Trophoblast cell (in vitro differentiated cells and primary cell): ENCODE measurements around the gene PXN.

ENCODE experiments used
- DNase-seq, 2 donors: peaks; one replicate each; pipeline ENCODE4 v3.0.0-alpha.2; 2016
- H2AFZ ChIP-seq: 2 replicates; pipeline ENCODE4 v1.6.1; 2013; ENCODE audit warnings: low read length, moderate library complexity, mild to moderate bottlenecking; ENCODE audit not compliant: insufficient read depth, poor library complexity
- H2AK5ac ChIP-seq: 2 replicates; pipeline ENCODE4 v1.6.1; 2013; ENCODE audit warnings: mild to moderate bottlenecking, low read length
- H2BK120ac ChIP-seq: 2 replicates; pipeline ENCODE4 v1.6.1; 2013; ENCODE audit warnings: low read length, mild to moderate bottlenecking, moderate library complexity; ENCODE audit not compliant: insufficient read depth, poor library complexity
- H2BK12ac ChIP-seq: 2 replicates; pipeline ENCODE4 v1.6.1; 2013; ENCODE audit warnings: mild to moderate bottlenecking, low read length, moderate library complexity
- H2BK5ac ChIP-seq: 2 replicates; pipeline ENCODE4 v1.6.1; 2013; ENCODE audit warnings: low read length, low read depth, moderate library complexity, mild to moderate bottlenecking; ENCODE audit not compliant: poor library complexity
- H3K14ac ChIP-seq: 2 replicates; pipeline ENCODE4 v1.6.1; 2013; ENCODE audit warnings: mild to moderate bottlenecking, low read length
- H3K18ac ChIP-seq: 2 replicates; pipeline ENCODE4 v1.6.1; 2013; ENCODE audit warnings: mild to moderate bottlenecking, low read length
- H3K23ac ChIP-seq: 2 replicates; pipeline ENCODE4 v1.6.1; 2013; ENCODE audit warnings: low read length
- H3K27ac ChIP-seq: 2 replicates; pipeline ENCODE4 v1.5.1; 2013; ENCODE audit warnings: low read depth, mild to moderate bottlenecking, inconsistent platforms, low read length, moderate library complexity
- H3K27me3 ChIP-seq: 2 replicates; pipeline ENCODE4 v1.6.1; 2013; ENCODE audit warnings: inconsistent platforms, mild to moderate bottlenecking, low read length, moderate library complexity; ENCODE audit not compliant: insufficient read depth
- H3K36me3 ChIP-seq, 2 experiments: 1 replicate in 1 of 2; 2 replicates in 1 of 2; pipeline ENCODE4 v1.6.1; 2013; ENCODE audit warnings: low read length in 2 of 2, mild to moderate bottlenecking in 2 of 2, moderate library complexity in 1 of 2; ENCODE audit not compliant: insufficient read depth in 2 of 2, control insufficient read depth in 1 of 2
- H3K4ac ChIP-seq: 2 replicates; pipeline ENCODE4 v1.6.1; 2013; ENCODE audit warnings: low read depth, mild to moderate bottlenecking, low read length, moderate library complexity
- H3K4me1 ChIP-seq, 2 experiments: 1 replicate in 1 of 2; 2 replicates in 1 of 2; pipeline ENCODE4 v1.6.1; 2013; ENCODE audit warnings: low read length in 2 of 2, mild to moderate bottlenecking in 2 of 2, moderate library complexity in 1 of 2; ENCODE audit not compliant: insufficient read depth in 2 of 2, control insufficient read depth in 1 of 2
- H3K4me2 ChIP-seq: 2 replicates; pipeline ENCODE4 v1.6.1; 2013; ENCODE audit warnings: inconsistent platforms, mild to moderate bottlenecking, low read length, moderate library complexity
- H3K4me3 ChIP-seq: 2 replicates; pipeline ENCODE4 v1.5.1; 2013; ENCODE audit warnings: mild to moderate bottlenecking, low read depth, low read length, inconsistent platforms
- H3K79me1 ChIP-seq: one replicate; pipeline ENCODE4 v1.6.1; 2013; ENCODE audit warnings: low read length
- H3K79me2 ChIP-seq: 2 replicates; pipeline ENCODE4 v1.6.1; 2013; ENCODE audit warnings: low read length, mild to moderate bottlenecking; ENCODE audit not compliant: control insufficient read depth, insufficient read depth, poor library complexity
- H3K9ac ChIP-seq: 2 replicates; pipeline ENCODE4 v1.6.1; 2013; ENCODE audit warnings: mild to moderate bottlenecking, low read length
- H3K9me3 ChIP-seq: 2 replicates; pipeline ENCODE4 v1.6.1; 2013; ENCODE audit warnings: low read depth, mild to moderate bottlenecking, control low read depth, inconsistent platforms, low read length; ENCODE audit not compliant: insufficient read depth
- H4K12ac ChIP-seq: 2 replicates; pipeline ENCODE4 v1.6.1; 2013; ENCODE audit warnings: low read depth, mild to moderate bottlenecking, low read length, moderate library complexity
- H4K8ac ChIP-seq: 2 replicates; pipeline ENCODE4 v1.6.1; 2013; ENCODE audit warnings: low read depth, mild to moderate bottlenecking, low read length, moderate library complexity
- H4K91ac ChIP-seq: one replicate; pipeline ENCODE4 v1.6.1; 2013; ENCODE audit warnings: low read depth, mild to moderate bottlenecking, low read length, moderate library complexity
- WGBS: extraction: QIAGEN DNeasy Blood & Tissue Kit; methylation state at CpG from one replicate; pipeline ENCODE4 v1.1.7; 2013; ENCODE audit warnings: missing lambda C conversion rate; ENCODE audit not compliant: insufficient read length, insufficient coverage; ENCODE audit errors: extremely low coverage; 5-methylcytosine and 5-hydroxymethylcytosine counted together

The PXN gene

GRCh38 chr12:120276734-120277133, 11.2 kb upstream of the PXN start:
- no peak overlapping the region for H2BK12ac ChIP-seq
- H4K12ac ChIP-seq = no peak overlapping the region
- DNase-seq = peak; percentile 75 to 82
- H3K4me2 ChIP-seq = no peak overlapping the region
- no peaks in the 10 kb centered on the region for H3K79me2 ChIP-seq
- H3K14ac ChIP-seq = no peak overlapping the region
- H3K36me3 ChIP-seq = peaks cover 0 to 1% of the 10 kb centered on the region in 2 experiments
- no peak overlapping the region for H2AK5ac ChIP-seq
- H3K18ac ChIP-seq = no peak overlapping the region
- no peak overlapping the region for H4K8ac ChIP-seq
- no peak overlapping the region for H3K4me3 ChIP-seq
- H2AFZ ChIP-seq = no peak overlapping the region
- peaks cover 9% of the 10 kb centered on the region for H3K9me3 ChIP-seq
- H3K79me1 ChIP-seq = peaks cover 3% of the 10 kb centered on the region
- H3K23ac ChIP-seq = no peak overlapping the region
- WGBS = no CpG with 5 or more reads among the region's 6 CpGs
- H3K27me3 ChIP-seq = no peaks in the 10 kb centered on the region
- no peak overlapping the region for H3K27ac ChIP-seq
- no peak overlapping the region for H2BK5ac ChIP-seq
- no peak overlapping the region for H3K4ac ChIP-seq
- H2BK120ac ChIP-seq = no peak overlapping the region
- H4K91ac ChIP-seq = no peak overlapping the region
- no peak overlapping the region for H3K9ac ChIP-seq
- H3K4me1 ChIP-seq = no peaks in the 10 kb centered on the region

GRCh38 chr12:120267736-120268135, 2.2 kb upstream of the PXN start:
- Histone ChIP-seq H4K12ac (no peak overlapping the region), H3K79me2 (peaks cover 24% of the 10 kb centered on the region), H2BK5ac (no peak overlapping the region), H2BK12ac (no peak overlapping the region), H3K23ac (no peak overlapping the region), H3K4me3 (no peak overlapping the region), H4K8ac (no peak overlapping the region), H2BK120ac (no peak overlapping the region), H4K91ac (no peak overlapping the region), H2AFZ (no peak overlapping the region), H2AK5ac (no peak overlapping the region), H3K9me3 (no peaks in the 10 kb centered on the region), H3K27me3 (no peaks in the 10 kb centered on the region), H3K36me3 (peaks cover 0 to 2% of the 10 kb centered on the region in 2 experiments), H3K9ac (no peak overlapping the region), H3K18ac (no peak overlapping the region), H3K4me1 (peaks cover 13 to 18% of the 10 kb centered on the region in 2 experiments), H3K14ac (no peak overlapping the region), H3K4me2 (no peak overlapping the region), H3K4ac (no peak overlapping the region), H3K27ac (no peak overlapping the region), H3K79me1 (peaks cover 22% of the 10 kb centered on the region)
- DNase-seq = no peak
- WGBS = no CpG with 5 or more reads among the region's 4 CpGs

GRCh38 chr12:120266180-120266870, 795 bp upstream of the PXN start:
- Histone ChIP-seq H3K4me3 (no peak overlapping the region), H2AFZ (no peak overlapping the region), H3K18ac (no peak overlapping the region), H3K27ac (no peak overlapping the region), H3K4me1 (peaks cover 27 to 32% of the 10 kb centered on the region in 2 experiments), H2BK12ac (peak overlapping the region; percentile 39), H3K27me3 (no peaks in the 10 kb centered on the region), H3K9me3 (no peaks in the 10 kb centered on the region), H3K79me2 (peaks cover 36% of the 10 kb centered on the region), H3K9ac (no peak overlapping the region), H3K79me1 (peaks cover 24% of the 10 kb centered on the region), H3K36me3 (peaks cover 0 to 2% of the 10 kb centered on the region in 2 experiments), H2BK5ac (no peak overlapping the region), H3K23ac (no peak overlapping the region), H4K8ac (no peak overlapping the region), H4K91ac (peak overlapping the region; percentile 19), H2BK120ac (no peak overlapping the region), H4K12ac (no peak overlapping the region), H3K4ac (no peak overlapping the region), H3K4me2 (no peak overlapping the region), H2AK5ac (peak overlapping the region; percentile 40), H3K14ac (no peak overlapping the region)
- DNase-seq = no peak
- WGBS = no CpG with 5 or more reads among the region's 8 CpGs

- Histone ChIP-seq H3K27ac (peak overlapping the region; percentile 87), H3K27me3 (no peaks in the 10 kb centered on the region), H2AFZ (peak overlapping the region; percentile 81), H3K79me2 (peaks cover 40% of the 10 kb centered on the region), H3K4me2 (peak overlapping the region; percentile 92), H2BK12ac (peak overlapping the region; percentile 89), H3K4ac (peak overlapping the region; percentile 78), H3K36me3 (peaks cover 0 to 2% of the 10 kb centered on the region in 2 experiments), H2BK5ac (peak overlapping the region; percentile 98), H4K91ac (peak overlapping the region; percentile 96), H3K23ac (no peak overlapping the region), H2BK120ac (peak overlapping the region; percentile 99), H3K4me1 (peaks cover 28 to 32% of the 10 kb centered on the region in 2 experiments), H4K12ac (peak overlapping the region; percentile 80), H3K9me3 (no peaks in the 10 kb centered on the region), H3K14ac (peak overlapping the region; percentile 98), H3K9ac (peak overlapping the region; percentile 99), H3K18ac (peak overlapping the region; percentile 99), H2AK5ac (peak overlapping the region; percentile 99), H3K79me1 (peaks cover 24% of the 10 kb centered on the region), H4K8ac (peak overlapping the region; percentile 91), H3K4me3 (peak overlapping the region; percentile 98)
- no CpG with 5 or more reads among the region's 29 CpGs for WGBS
- DNase-seq = no peak
These were observed 542 bp downstream of the PXN start for GRCh38 chr12:120264904-120265472.
